Breast epithelium (tissue), 4 donors: Measurements from ENCODE around the gene CCDC117. TPM values are rescaled to one million over a fixed set of nuclear protein-coding genes. Genes with fewer than 3 reads are reported as not detected.

ENCODE experiments used
- DNase-seq, 2 donors: peaks; one replicate each; pipeline ENCODE4 v3.0.0-alpha.2; 2019; ENCODE audit warnings: low spot score in 2 of 2
- H3K27ac ChIP-seq, 2 donors: fragments of 200-600 bp; sonication (generic) in 1 of 2; one replicate each; pipeline ENCODE4 v1.5.1; 2016 to 2019; ENCODE audit warnings: mild to moderate bottlenecking in 1 of 2
- H3K27me3 ChIP-seq, 2 donors: fragments of 200-600 bp; sonication (generic) in 1 of 2; one replicate each; pipeline versions ENCODE4 v1.5.1 to v1.6.0; 2017 to 2019; ENCODE audit warnings: control low read depth in 1 of 2, mild to moderate bottlenecking in 1 of 2
- H3K36me3 ChIP-seq: fragments of 200-600 bp; one replicate; pipeline ENCODE4 v1.5.1; 2019
- H3K4me1 ChIP-seq, 2 donors: fragments of 200-600 bp; sonication (generic); one replicate each; pipeline ENCODE4 v1.5.1; 2016 to 2019; ENCODE audit warnings: control low read depth in 1 of 2
- H3K4me3 ChIP-seq, 3 donors: fragments of 200-600 bp; sonication (generic); 1 replicate in 2 of 3; 2 replicates in 1 of 3; pipeline ENCODE4 v1.5.1; 2016 to 2019; ENCODE audit warnings: mild to moderate bottlenecking in 3 of 3, moderate library complexity in 2 of 3
- H3K9me3 ChIP-seq, 2 donors: fragments of 200-600 bp; sonication (generic) in 1 of 2; one replicate each; pipeline ENCODE4 v1.5.1; 2016 to 2019; ENCODE audit warnings: control low read depth in 1 of 2
- POLR2A ChIP-seq: fragments of 450-650 bp; IDR thresholded peaks from one replicate; pipeline ENCODE4 v1.6.1; 2016; ENCODE audit warnings: antibody characterized with exemption, mild to moderate bottlenecking, moderate library complexity
- POLR2AphosphoS5 ChIP-seq, 3 donors: sonication (generic); formaldehyde crosslinking; IDR thresholded peaks; one replicate each; pipeline ENCODE4 v1.6.1; 2017; ENCODE audit warnings: antibody characterized with exemption in 3 of 3
- intact Hi-C: fragments of 100-400 bp; cut with DNase I; formaldehyde crosslinking; loops from one replicate; pipeline ENCODE4 v1.15.1; 2023; ENCODE audit warnings: low total_unique reads
- total RNA-seq, 3 donors: library from RNA; depleted of rRNA; stranded (reverse); fragments of >200 nt; gene quantifications; one replicate each; pipeline ENCODE4 v1.1.0, GENCODE V29; 2016
- TF ChIP-seq, protein P1 (sequence below), 3 donors: fragments of 450-650 bp; IDR thresholded peaks; one replicate each; pipeline ENCODE4 v1.5.1; 2016 to 2017; ENCODE audit warnings: antibody characterized with exemption in 3 of 3, mild to moderate bottlenecking in 3 of 3, moderate library complexity in 3 of 3

The CCDC117 gene
- total RNA-seq, 3 donors from 2014 or later, result 19.5 to 33.5 (median 23.9) TPM

DNA sequence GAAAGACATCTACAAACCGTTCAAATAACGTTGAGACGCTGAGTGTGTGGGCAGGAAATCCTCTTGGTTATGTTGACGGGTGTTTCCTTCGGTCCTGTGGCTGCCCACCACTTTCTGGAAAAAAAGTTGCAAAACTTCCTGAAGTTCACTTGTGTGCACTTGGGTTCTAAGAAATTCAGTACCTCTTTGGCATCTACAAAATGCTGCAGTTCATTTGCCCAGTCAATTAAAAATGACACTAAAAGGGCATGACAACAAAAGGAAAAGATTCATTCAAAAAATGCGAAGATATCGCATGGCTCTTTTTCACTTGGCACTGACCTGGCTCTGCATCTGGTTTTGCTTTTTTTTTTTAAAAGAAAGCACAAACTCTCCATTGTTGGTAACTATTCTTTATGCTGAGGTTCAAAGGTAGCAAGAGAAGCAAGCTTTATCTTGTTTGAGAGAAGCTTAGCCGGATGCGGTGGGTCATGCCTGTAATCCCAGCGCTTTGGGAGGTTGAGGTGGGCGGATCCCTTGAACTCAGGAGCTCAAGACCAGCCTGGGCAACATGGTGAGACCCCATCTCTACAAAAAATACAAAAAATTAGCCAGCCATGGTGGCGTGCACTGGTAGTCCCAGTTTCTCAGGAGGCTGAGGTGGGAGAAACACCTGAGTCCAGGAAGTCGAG lies 38.5 kb downstream of the CCDC117 start:
- Histone ChIP-seq H3K27me3 (no peaks in the 10 kb centered on the region), H3K4me3 (no peak overlapping the region), H3K27ac (peak overlapping the region; percentile 73 to 74), H3K9me3 (no peaks in the 10 kb centered on the region), H3K4me1 (peaks cover 0 to 6% of the 10 kb centered on the region in 2 donors), H3K36me3 (no peaks in the 10 kb centered on the region)
- TF ChIP-seq POLR2A (no peak), POLR2AphosphoS5 (IDR thresholded peaks at IDR 0.05) (peak in 1 of 3 donors; percentile 8)
- intact Hi-C loops, result no loop called here
- DNase-seq, result no peak

DNA sequence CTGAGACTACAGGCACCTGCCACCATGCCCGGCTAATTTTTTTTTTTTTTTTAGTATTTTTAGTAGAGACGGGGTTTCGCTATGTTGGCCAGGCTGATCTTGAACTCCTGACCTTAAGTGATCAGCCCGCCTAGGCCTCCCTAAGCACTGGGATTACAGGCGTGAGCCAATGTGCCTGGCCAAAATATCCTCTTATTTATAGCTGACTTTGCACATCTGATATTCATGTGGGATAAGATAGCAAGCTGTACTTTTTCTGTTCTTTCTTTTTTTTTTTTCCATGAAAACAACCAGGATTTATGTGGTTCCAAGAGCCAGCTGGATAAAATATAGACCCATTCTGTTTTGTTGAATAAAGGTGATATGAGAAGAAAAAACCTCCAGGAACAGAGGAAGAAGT lies 40.0 kb downstream of the CCDC117 start:
- Histone ChIP-seq H3K36me3 (no peaks in the 10 kb centered on the region), H3K4me1 (peaks cover 0 to 6% of the 10 kb centered on the region in 2 donors), H3K27ac (peak overlapping the region; percentile 73), H3K4me3 (no peak overlapping the region), H3K9me3 (no peaks in the 10 kb centered on the region), H3K27me3 (no peaks in the 10 kb centered on the region)
- TF ChIP-seq POLR2A (no peak), POLR2AphosphoS5 (IDR thresholded peaks at IDR 0.05) (no peak)
- TF ChIP-seq, protein P1, sequence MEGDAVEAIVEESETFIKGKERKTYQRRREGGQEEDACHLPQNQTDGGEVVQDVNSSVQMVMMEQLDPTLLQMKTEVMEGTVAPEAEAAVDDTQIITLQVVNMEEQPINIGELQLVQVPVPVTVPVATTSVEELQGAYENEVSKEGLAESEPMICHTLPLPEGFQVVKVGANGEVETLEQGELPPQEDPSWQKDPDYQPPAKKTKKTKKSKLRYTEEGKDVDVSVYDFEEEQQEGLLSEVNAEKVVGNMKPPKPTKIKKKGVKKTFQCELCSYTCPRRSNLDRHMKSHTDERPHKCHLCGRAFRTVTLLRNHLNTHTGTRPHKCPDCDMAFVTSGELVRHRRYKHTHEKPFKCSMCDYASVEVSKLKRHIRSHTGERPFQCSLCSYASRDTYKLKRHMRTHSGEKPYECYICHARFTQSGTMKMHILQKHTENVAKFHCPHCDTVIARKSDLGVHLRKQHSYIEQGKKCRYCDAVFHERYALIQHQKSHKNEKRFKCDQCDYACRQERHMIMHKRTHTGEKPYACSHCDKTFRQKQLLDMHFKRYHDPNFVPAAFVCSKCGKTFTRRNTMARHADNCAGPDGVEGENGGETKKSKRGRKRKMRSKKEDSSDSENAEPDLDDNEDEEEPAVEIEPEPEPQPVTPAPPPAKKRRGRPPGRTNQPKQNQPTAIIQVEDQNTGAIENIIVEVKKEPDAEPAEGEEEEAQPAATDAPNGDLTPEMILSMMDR (IDR thresholded peaks at IDR 0.05), result no peak
- no peak for DNase-seq
- intact Hi-C loops, result no loop called here

DNA sequence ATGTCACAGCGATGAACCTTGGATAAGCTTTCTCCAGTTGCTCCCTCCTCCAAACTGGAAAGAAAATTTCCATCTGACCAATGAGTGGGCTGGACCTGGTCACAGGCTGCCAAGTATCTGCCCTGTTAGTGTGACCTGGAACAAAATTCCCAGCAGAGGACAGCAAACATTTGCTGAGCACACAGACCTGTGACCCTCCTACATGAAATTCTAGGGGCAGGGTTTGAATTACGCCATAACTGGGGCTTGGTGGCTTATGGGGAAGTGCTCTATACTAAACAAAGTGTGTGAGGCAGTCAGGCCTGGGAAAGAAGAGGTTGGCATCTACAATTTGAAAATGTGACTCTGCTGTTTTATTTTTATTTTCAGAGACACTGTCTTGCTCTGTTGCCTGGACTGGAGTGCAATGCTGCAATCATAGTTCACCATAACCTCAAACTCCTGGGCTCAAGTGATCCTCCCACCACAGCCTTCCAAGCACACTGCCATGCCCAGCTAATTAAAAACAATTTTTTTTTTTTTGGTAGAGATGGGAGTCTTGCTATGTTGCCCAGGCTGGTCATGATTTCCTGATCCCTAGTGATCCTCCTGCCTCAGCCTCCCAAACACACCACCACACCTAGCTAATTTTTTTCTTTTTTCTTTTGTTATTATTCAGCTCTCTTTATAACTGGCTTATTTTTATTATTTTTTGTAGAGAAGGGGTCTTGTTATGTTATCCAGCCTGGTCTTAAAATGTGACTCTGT lies 41.5 kb downstream of the CCDC117 start:
- TF ChIP-seq POLR2AphosphoS5 (IDR thresholded peaks at IDR 0.05), result peak; percentile 19 to 61 (median 24)
- no peak for TF ChIP-seq POLR2A
- TF ChIP-seq, protein P1 (IDR thresholded peaks at IDR 0.05), result no peak
- Histone ChIP-seq H3K27me3 (no peaks in the 10 kb centered on the region), H3K4me3 (no peak overlapping the region), H3K36me3 (no peaks in the 10 kb centered on the region), H3K4me1 (peaks cover 0 to 8% of the 10 kb centered on the region in 2 donors), H3K27ac (peak overlapping the region; percentile 73), H3K9me3 (no peaks in the 10 kb centered on the region)
- intact Hi-C loops, result no loop called here
- peak in 1 of 2 donors; percentile 55 for DNase-seq

DNA sequence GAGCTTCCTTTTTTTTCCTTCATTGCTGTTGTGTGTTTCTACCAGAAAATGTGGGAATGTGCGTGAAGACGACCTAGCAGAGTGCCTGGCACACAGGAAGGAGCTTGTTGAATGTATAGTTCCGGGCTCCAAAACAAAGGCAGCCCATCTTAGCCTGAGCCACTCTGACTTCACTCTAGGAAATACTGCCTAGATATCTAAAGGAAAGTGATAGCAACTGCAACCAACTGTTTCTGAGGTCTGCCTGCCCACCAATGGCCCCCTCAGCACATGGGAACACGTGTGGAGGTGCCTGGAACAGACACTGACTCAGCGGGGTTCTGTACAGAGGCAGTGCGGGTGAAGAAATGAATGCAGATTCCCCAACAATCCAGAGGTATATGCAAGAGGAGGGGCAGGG lies 42.6 kb downstream of the CCDC117 start:
- Histone ChIP-seq H3K9me3 (no peaks in the 10 kb centered on the region), H3K36me3 (no peaks in the 10 kb centered on the region), H3K4me3 (no peak overlapping the region), H3K27ac (peak overlapping the region; percentile 54 to 73), H3K27me3 (no peaks in the 10 kb centered on the region), H3K4me1 (peaks cover 2 to 15% of the 10 kb centered on the region in 2 donors)
- no peak for DNase-seq
- TF ChIP-seq POLR2A, result no peak
- TF ChIP-seq POLR2AphosphoS5 (IDR thresholded peaks at IDR 0.05), result no peak
- TF ChIP-seq, protein P1 (IDR thresholded peaks at IDR 0.05), result no peak
- intact Hi-C loops, result no loop called here

DNA sequence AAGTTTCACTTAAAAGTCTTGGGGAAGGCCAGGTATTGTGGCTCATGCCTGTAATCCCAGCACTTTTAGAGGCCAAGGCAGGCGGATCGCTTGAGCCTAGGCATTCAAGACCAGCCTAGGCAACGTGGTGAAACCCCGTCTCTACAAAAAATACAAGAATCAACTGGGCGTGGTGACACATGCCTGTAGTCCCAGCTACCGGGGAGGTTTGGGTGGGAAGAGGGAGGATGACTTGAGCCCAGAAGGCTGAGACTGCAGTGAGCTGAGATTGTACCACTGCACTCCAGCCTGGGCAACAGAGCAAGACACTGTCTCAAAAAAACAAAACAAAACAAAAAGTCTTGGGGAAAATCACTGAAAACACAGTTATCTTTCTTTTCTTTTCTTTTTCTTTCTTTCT lies 43.2 kb downstream of the CCDC117 start:
- peak overlapping the region; percentile 54 to 73 for H3K27ac ChIP-seq
- no peaks in the 10 kb centered on the region for H3K36me3 ChIP-seq
- intact Hi-C loops, result no loop called here
- H3K4me3 ChIP-seq, result no peak overlapping the region
- H3K27me3 ChIP-seq, result no peaks in the 10 kb centered on the region
- peaks cover 2 to 15% of the 10 kb centered on the region in 2 donors for H3K4me1 ChIP-seq
- TF ChIP-seq POLR2AphosphoS5 (IDR thresholded peaks at IDR 0.05), result no peak
- TF ChIP-seq POLR2A, result no peak
- TF ChIP-seq, protein P1 (IDR thresholded peaks at IDR 0.05), result no peak
- H3K9me3 ChIP-seq, result no peaks in the 10 kb centered on the region
- no peak for DNase-seq
